K562 (cell line): ENCODE data around the gene MLXIPL. TPM values are rescaled to one million over a fixed set of nuclear protein-coding genes. Genes with fewer than 3 reads are reported as not detected.

Source experiments
- GMEB1 ChIP-seq: fragments of 250-450 bp; sonication (Bioruptor Pico); IDR thresholded peaks from 2 replicates; pipeline ENCODE4 v1.4.0; 2020; ENCODE audit warnings: mild to moderate bottlenecking
- KAT7 ChIP-seq: sonication (generic); formaldehyde crosslinking; IDR thresholded peaks from 2 replicates; pipeline ENCODE4 v1.8.0; 2022; ENCODE audit warnings: missing genetic modification reagents, mild to moderate bottlenecking, borderline replicate concordance
- MAFF ChIP-seq: IDR thresholded peaks from 2 replicates; pipeline ENCODE4 v1.6.1; 2012; ENCODE audit warnings: low read length, improper control_type of control experiment
- MAFG ChIP-seq: fragments of 450-650 bp; conservative IDR thresholded peaks from 2 replicates; pipeline ENCODE4 v1.6.1; 2016; ENCODE audit warnings: missing genetic modification characterization, missing compliant biosample characterization
- MLLT1 ChIP-seq, 2 experiments: fragments of 450-650 bp; IDR thresholded peaks; 2 replicates each; pipeline ENCODE4 v1.6.1; 2016
- NFYB ChIP-seq: IDR thresholded peaks from 2 replicates; pipeline ENCODE4 v1.6.1; 2011; ENCODE audit warnings: mild to moderate bottlenecking, moderate library complexity; ENCODE audit not compliant: insufficient read length; ENCODE audit errors: extremely low read depth
- PTTG1 ChIP-seq: fragments of 450-650 bp; IDR thresholded peaks from 2 replicates; pipeline ENCODE4 v1.6.1; 2016; ENCODE audit warnings: low read depth, mild to moderate bottlenecking, missing genetic modification characterization, missing compliant biosample characterization
- REST ChIP-seq, 2 experiments: fragments of 450-650 bp; formaldehyde crosslinking in 1 of 2; IDR thresholded peaks; 2 replicates each; pipeline versions ENCODE4 v1.4.0 to v1.6.1; 2014 to 2020; ENCODE audit warnings: mild to moderate bottlenecking in 2 of 2, borderline replicate concordance in 1 of 2, low read depth in 1 of 2
- SNAPC5 ChIP-seq: fragments of 250-450 bp; sonication (Bioruptor Pico); IDR thresholded peaks from 2 replicates; pipeline ENCODE4 v1.8.0; 2021; ENCODE audit warnings: moderate library complexity, mild to moderate bottlenecking, inconsistent platforms
- YBX1 ChIP-seq: fragments of 450-650 bp; IDR thresholded peaks from 2 replicates; pipeline ENCODE4 v1.7.1; 2016; ENCODE audit warnings: mild to moderate bottlenecking
- ZBTB43 ChIP-seq: sonication (generic); formaldehyde crosslinking; IDR thresholded peaks from 2 replicates; pipeline ENCODE4 v1.8.0; 2023; ENCODE audit warnings: mild to moderate bottlenecking, missing genetic modification reagents
- ZNF79 ChIP-seq: fragments of 250-450 bp; sonication (Bioruptor Pico); IDR thresholded peaks from 2 replicates; pipeline ENCODE4 v1.4.0; 2020; ENCODE audit warnings: low read depth, mild to moderate bottlenecking, moderate library complexity
- polyA plus RNA-seq, 8 experiments: library from polyadenylated mRNA; depleted of rRNA in 4 of 8; stranded (reverse) in 5 of 8; unstranded in 3 of 8; fragments of >200 nt; fragmentation: Nextera tagmentation in 2 of 8; fragmentation: Illumina TruSeq in 1 of 8; extraction: Ambion mirVana in 2 of 8; extraction: Trizol in 1 of 8; gene quantifications; 2 replicates each; pipeline versions ENCODE4 v1.2.1 to v1.2.3, GENCODE V29; 2011 to 2014; ENCODE audit warnings: inconsistent platforms in 1 of 8, missing spikeins in 1 of 8
- total RNA-seq, 7 experiments: library from RNA; depleted of rRNA in 6 of 7; stranded (reverse); fragments of >200 nt in 6 of 7; fragmentation: Illumina TruSeq in 2 of 7; extraction: Trizol in 2 of 7; gene quantifications; 2 replicates each; pipeline versions ENCODE4 v1.2.1 to v1.2.3, GENCODE V29; 2011 to 2021; ENCODE audit warnings: low replicate concordance in 1 of 7

The MLXIPL gene
- total and polyA plus RNA-seq, 9 of the 15 experiments (the other 6 are each of a cell fraction or from before 2014, with no cell fraction given), result 0.11 to 18.4 (median 1.4) TPM

- TF ChIP-seq MLLT1 (IDR thresholded peaks at IDR 0.05), result peak in 1 of 2 experiments; percentile 48; a peak in 2 of 4 replicates
- no peak for TF ChIP-seq NFYB
- 0 out of 2 replicates have a peak, but pooled peaks have one; percentile 21 for TF ChIP-seq GMEB1
- no peak for TF ChIP-seq YBX1
- TF ChIP-seq ZNF79 (CRISPR knock-in tag), result no peak
- no peak for TF ChIP-seq MAFF
- TF ChIP-seq REST (IDR thresholded peaks at IDR 0.05; ENCODE audit: borderline replicate concordance), result no peak
- TF ChIP-seq REST (CRISPR knock-in tag; IDR thresholded peaks at IDR 0.05; ENCODE audit: low read depth), result 0 out of 2 replicates have a peak, but pooled peaks have one; percentile 34
- no peak for TF ChIP-seq MAFG
- no peak for TF ChIP-seq PTTG1 (tag)
- TF ChIP-seq ZBTB43 (CRISPR knock-in tag), result no peak
- TF ChIP-seq SNAPC5 (CRISPR knock-in tag), result no peak
- 0 out of 2 replicates have a peak, but pooled peaks have one; percentile 51 for TF ChIP-seq KAT7 (CRISPR knock-in tag)
These were observed 66.7 kb downstream of the MLXIPL start, which contains the start of gene BCL7B (continued) for GRCh38 chr7:73557397-73558257.
